ENCODE results near the gene CPT1B.

DNA sequence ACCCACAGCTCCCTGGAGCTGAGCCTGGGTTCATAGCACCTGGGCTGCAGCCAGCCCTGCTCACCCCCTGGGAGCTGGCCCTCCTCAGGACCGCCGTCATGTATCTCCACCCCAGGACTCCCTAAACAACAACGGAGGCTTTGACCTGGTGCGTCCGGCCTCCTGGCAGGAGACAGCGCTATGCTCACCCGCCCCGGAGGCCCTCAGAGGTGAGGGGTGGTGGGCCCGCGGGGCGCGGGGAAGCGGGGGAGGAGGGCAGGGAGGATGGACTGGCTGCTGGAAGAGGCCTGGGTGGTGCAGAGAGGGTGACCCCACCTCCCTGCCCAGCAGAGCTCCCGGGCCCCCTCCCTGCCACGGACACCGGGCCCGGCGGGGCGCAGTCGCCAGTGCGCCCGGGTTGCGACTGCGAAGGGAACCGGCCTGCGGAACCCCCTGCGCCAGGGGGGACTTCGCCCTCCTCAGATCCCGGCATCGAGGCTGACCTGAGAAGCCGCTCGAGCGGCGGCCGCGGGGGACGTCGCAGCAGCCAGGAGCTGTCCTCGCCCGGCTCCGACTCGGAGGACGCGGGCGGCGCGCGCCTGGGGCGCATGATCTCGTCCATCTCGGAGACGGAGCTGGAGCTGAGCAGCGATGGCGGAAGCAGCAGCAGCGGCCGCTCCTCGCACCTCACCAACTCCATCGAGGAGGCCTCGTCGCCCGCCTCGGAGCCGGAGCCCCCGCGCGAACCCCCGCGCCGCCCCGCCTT lies 25.5 kb upstream of the CPT1B start:
- TF ChIP-seq, protein P1, sequence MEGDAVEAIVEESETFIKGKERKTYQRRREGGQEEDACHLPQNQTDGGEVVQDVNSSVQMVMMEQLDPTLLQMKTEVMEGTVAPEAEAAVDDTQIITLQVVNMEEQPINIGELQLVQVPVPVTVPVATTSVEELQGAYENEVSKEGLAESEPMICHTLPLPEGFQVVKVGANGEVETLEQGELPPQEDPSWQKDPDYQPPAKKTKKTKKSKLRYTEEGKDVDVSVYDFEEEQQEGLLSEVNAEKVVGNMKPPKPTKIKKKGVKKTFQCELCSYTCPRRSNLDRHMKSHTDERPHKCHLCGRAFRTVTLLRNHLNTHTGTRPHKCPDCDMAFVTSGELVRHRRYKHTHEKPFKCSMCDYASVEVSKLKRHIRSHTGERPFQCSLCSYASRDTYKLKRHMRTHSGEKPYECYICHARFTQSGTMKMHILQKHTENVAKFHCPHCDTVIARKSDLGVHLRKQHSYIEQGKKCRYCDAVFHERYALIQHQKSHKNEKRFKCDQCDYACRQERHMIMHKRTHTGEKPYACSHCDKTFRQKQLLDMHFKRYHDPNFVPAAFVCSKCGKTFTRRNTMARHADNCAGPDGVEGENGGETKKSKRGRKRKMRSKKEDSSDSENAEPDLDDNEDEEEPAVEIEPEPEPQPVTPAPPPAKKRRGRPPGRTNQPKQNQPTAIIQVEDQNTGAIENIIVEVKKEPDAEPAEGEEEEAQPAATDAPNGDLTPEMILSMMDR (IDR thresholded peaks at IDR 0.05): no peak
- TF ChIP-seq POLR2A (IDR thresholded peaks at IDR 0.05): no peak

Measured in esophagus squamous epithelium (tissue), 4 donors.